Left ventricle myocardium inferior (tissue), 1 donor: ENCODE results near the gene STMN1. TPM values are rescaled to one million over a fixed set of nuclear protein-coding genes. Genes with fewer than 3 reads are reported as not detected.
"Not testable (repeated sequence)": the region's sequence is repeated elsewhere in the genome, so short reads cannot be mapped to it uniquely, and the experiment has no call there.

ENCODE experiments used
- DNase-seq: peaks from one replicate; pipeline ENCODE4 v3.0.0-alpha.2; 2020
- H3K27ac ChIP-seq: fragments of 200-600 bp; replicated peaks from 2 replicates; pipeline ENCODE4 v1.8.0; 2021
- H3K27me3 ChIP-seq: fragments of 200-600 bp; 2 replicates; pipeline ENCODE4 v1.8.0; 2021; ENCODE audit warnings: low read depth
- H3K36me3 ChIP-seq: fragments of 200-600 bp; 2 replicates; pipeline ENCODE4 v1.8.0; 2021
- H3K4me1 ChIP-seq: fragments of 200-600 bp; 2 replicates; pipeline ENCODE4 v1.8.0; 2021
- H3K4me3 ChIP-seq: fragments of 200-600 bp; 2 replicates; pipeline ENCODE4 v1.8.0; 2021; ENCODE audit warnings: mild to moderate bottlenecking, moderate library complexity
- H3K9me3 ChIP-seq: fragments of 200-600 bp; replicated peaks from 2 replicates; pipeline ENCODE4 v1.8.0; 2021
- intact Hi-C: fragments of 100-400 bp; cut with micrococcal nuclease; formaldehyde crosslinking; loops from one replicate; pipeline ENCODE4 v1.11.0; 2022
- total RNA-seq: library from RNA; stranded (reverse); fragmentation: NEBNext Ultra II Directional; extraction: Animal tissue kit (Norgen Biotek cat#: 25700); gene quantifications from one replicate; pipeline ENCODE4 v1.2.1, GENCODE V29; 2021
- TF ChIP-seq, protein P1 (sequence below): fragments of 200-600 bp; IDR thresholded peaks from 2 replicates; pipeline ENCODE4 v1.8.0; 2021; ENCODE audit warnings: antibody characterized with exemption, mild to moderate bottlenecking, borderline replicate concordance
- donor health status: DM: no; HTN: yes; CAD: no; lungs with severe emphysema.

The STMN1 gene
- total RNA-seq, 1 donor from 2014 or later = 47.1 TPM

DNA sequence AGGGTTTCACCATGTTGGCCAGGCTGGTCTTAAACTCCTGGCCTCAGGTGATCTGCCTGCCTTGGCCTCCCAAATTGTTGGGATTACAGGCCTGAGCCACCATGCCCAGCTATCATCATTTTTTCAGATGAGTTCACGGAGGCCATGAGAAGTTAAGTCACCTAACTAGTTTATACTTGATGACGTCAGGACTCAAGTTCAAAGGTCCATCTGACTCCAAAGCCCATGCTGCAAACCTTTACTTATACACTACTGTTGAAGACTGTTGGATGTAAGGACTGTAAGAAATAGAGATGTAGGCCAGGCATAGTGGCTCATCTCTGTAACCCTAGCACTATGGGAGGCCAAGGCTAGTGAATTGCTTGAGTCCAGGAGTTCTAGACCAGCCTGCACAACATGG is 40.8 kb upstream of the STMN1 start:
- Histone ChIP-seq H3K27ac (no peak overlapping the region), H3K36me3 (no peaks in the 10 kb centered on the region), H3K4me1 (no peaks in the 10 kb centered on the region), H3K4me3 (no peak overlapping the region), H3K9me3 (peaks cover 14% of the 10 kb centered on the region), H3K27me3 (no peaks in the 10 kb centered on the region)
- intact Hi-C loops = no loop called here
- no peak for DNase-seq
- TF ChIP-seq, protein P1, sequence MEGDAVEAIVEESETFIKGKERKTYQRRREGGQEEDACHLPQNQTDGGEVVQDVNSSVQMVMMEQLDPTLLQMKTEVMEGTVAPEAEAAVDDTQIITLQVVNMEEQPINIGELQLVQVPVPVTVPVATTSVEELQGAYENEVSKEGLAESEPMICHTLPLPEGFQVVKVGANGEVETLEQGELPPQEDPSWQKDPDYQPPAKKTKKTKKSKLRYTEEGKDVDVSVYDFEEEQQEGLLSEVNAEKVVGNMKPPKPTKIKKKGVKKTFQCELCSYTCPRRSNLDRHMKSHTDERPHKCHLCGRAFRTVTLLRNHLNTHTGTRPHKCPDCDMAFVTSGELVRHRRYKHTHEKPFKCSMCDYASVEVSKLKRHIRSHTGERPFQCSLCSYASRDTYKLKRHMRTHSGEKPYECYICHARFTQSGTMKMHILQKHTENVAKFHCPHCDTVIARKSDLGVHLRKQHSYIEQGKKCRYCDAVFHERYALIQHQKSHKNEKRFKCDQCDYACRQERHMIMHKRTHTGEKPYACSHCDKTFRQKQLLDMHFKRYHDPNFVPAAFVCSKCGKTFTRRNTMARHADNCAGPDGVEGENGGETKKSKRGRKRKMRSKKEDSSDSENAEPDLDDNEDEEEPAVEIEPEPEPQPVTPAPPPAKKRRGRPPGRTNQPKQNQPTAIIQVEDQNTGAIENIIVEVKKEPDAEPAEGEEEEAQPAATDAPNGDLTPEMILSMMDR = no peak

DNA sequence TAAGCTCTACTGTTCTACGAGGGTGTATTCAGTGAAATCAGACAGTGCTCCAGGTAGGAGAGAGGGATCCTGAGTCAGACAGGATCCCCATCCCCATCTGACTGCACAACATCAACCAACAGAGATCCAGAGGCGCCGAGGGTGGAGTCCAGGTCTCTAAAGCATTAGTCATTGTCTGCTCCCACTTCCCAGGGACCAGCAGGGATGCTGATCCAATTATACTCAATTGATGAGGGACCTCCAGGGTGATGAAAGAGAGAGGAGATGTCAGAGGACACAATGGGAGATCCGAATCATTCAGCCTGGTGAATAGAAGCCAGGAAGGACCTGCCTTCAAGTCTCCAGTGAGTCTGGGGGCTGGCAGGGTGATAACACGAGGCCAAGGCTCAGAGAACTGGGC is 39.5 kb upstream of the STMN1 start:
- H3K27me3 ChIP-seq = no peaks in the 10 kb centered on the region
- peaks cover 14% of the 10 kb centered on the region for H3K9me3 ChIP-seq
- DNase-seq = no peak
- no peak overlapping the region for H3K27ac ChIP-seq
- H3K4me3 ChIP-seq = no peak overlapping the region
- TF ChIP-seq, protein P1 = no peak
- H3K36me3 ChIP-seq = no peaks in the 10 kb centered on the region
- intact Hi-C loops = no loop called here
- H3K4me1 ChIP-seq = no peaks in the 10 kb centered on the region

DNA sequence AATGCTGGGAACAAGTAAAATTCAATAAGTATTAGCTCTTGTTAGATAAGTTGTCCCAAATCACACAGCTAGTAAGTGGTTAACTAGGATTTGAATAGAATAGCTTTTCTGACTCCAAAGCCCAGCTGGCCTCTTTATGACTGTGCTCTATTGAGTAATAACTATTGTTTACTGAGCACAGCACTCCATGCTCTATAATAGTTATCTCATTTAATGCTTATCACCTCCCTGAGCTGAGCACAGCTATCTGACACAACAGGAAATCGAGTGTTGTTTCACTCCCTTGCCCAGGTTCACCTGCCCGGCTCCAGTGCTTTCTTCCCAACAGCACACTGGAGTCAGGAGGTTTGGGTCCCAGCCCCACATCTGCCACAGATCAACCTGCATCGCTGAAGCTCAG is 38.8 kb upstream of the STMN1 start:
- TF ChIP-seq, protein P1 = no peak
- H3K4me3 ChIP-seq = no peak overlapping the region
- H3K27ac ChIP-seq = no peak overlapping the region
- no peaks in the 10 kb centered on the region for H3K27me3 ChIP-seq
- H3K36me3 ChIP-seq = no peaks in the 10 kb centered on the region
- H3K4me1 ChIP-seq = no peaks in the 10 kb centered on the region
- intact Hi-C loops = no loop called here
- peaks cover 14% of the 10 kb centered on the region for H3K9me3 ChIP-seq
- no peak for DNase-seq

DNA sequence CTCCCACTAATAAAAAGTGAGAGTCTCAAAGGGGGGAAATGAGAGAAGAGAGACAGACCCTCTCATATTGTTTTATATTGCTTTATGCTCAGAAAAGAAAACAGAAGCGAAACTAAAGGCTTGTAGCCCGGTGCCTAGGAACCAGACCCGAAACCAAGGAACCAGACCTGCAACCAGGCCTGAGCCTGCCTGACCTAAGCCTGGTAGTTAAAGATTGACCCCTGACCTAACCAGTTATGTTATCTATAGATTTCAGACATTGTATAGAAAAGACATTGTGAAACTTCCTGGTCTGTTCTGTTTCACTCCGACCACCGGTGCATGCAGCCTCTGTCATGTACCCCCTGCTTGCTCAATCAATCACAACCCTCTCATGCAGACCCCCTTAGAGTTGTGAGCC is 37.3 kb upstream of the STMN1 start:
- H3K4me3 ChIP-seq, H3K4me1 ChIP-seq, DNase-seq, H3K27me3 ChIP-seq, intact Hi-C loops, H3K27ac ChIP-seq, H3K36me3 ChIP-seq: not testable (repeated sequence)
- peaks cover 10% of the 10 kb centered on the region for H3K9me3 ChIP-seq

DNA sequence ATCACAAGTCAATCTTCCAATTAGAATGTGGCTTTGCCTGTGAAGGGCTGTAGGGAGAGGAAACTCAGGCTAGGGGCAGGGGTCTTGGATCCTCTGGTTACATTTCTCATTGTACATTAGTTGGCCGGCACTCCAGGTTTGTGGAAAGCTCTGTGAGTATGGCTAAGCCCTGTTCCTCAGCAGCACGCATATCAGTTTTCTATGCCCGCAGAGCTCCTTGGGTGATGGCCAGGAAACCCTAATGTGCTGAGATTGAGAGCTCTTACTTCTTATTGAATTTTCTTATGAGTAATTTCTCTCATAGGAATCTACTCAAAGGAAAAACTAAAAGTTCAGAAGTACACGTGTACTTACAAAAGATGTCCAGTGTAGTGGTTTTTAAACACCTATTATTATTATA is 30.7 kb upstream of the STMN1 start:
- Histone ChIP-seq H3K27ac (no peak overlapping the region), H3K36me3 (no peaks in the 10 kb centered on the region), H3K27me3 (no peaks in the 10 kb centered on the region), H3K9me3 (no peaks in the 10 kb centered on the region), H3K4me3 (no peak overlapping the region), H3K4me1 (peaks cover 14% of the 10 kb centered on the region)
- intact Hi-C loops = no loop called here
- TF ChIP-seq, protein P1 = no peak
- no peak for DNase-seq

DNA sequence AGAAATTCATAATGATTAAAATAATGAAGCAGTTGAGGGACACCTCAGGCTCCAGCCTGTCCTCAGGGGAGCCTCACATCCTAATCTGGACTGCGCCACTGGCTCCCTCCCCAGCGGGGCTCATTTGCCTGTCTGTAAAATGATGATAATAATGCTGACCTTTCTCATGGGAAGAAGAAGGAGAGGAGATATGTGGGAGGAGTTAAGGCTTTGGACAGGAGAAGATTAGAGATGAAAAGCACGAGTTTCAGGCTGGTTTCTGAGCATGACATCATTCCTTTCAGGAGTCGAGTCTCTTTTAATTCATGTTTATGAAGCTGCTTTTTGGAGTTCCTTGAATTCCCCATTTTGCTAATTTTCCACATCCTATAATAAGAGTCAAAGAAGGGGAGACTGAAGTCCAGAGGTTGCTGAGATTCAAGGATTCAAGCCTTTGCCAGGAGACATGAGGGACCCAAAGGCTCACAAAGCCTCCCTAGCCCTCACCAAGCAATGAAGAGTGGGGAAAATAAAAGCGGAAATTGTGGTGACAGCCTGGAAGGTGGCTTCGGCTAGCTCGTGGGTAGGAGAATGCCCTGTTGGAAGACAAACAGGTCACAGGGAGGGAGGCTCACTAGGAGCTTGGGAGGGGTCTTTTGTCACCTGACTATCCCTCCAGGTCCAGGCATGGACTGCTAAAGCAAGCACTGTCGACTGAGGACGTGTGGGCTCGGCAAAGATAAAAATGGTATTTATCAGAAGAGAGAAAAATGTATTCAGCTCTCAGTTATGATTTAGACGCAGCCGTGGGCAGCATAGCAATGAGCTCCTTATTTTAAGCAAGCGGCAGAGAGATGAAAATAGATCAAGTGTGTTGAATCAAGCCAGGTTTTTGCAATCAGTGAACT is 27.5 kb upstream of the STMN1 start:
- TF ChIP-seq, protein P1 = no peak
- Histone ChIP-seq H3K4me1 (peaks cover 14% of the 10 kb centered on the region), H3K9me3 (no peaks in the 10 kb centered on the region), H3K36me3 (no peaks in the 10 kb centered on the region), H3K27ac (no peak overlapping the region), H3K4me3 (no peak overlapping the region), H3K27me3 (no peaks in the 10 kb centered on the region)
- DNase-seq = no peak
- intact Hi-C loops = no loop called here

DNA sequence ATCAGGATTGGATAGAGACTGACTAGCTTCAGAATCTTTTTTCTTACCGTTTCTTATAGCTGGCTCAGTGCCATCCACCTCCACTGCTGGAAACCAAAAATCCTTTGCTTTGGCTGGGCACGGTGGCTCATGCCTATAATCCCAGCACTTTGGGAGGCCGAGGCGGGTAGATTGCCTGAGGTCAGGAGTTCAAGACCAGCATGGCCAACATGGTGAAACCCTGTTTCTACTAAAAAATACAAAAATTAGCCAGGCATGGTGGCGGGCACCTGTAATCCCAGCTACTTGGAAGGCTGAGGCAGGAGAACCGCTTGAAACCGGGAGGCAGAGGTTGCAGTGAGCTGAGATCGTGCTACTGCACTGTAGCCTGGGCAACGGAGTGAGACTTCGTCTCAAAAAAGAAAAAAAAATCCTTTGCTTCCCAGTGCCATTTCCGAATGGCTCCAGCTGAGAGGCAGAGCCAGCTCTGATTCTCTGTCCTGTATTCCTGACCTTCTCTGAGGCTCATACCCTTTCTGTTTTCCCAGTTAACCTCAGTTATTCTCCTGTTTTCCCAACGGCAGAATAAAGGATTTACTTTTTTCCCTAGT is 26.7 kb upstream of the STMN1 start:
- H3K27me3 ChIP-seq, H3K9me3 ChIP-seq, H3K36me3 ChIP-seq, DNase-seq, H3K4me3 ChIP-seq, intact Hi-C loops, H3K27ac ChIP-seq: not testable (repeated sequence)
- H3K4me1 ChIP-seq = peaks cover 14% of the 10 kb centered on the region
